Activated CD4-positive, alpha-beta T cell treated with anti-CD3 and anti-CD28 coated beads, Interleukin-2, amount 50 U/mL, for 16 hours (primary cell): ENCODE results near the gene RMI1.
A peak's percentile ranks its signal among the peaks of the same experiment; 100 is the strongest.

Source experiments
- DNase-seq: peaks from one replicate; pipeline ENCODE4 v3.0.0-alpha.2; 2020

Gene RMI1

GRCh38 chr9:83971485-83971884, 9.1 kb upstream of the RMI1 start:
- no peak for DNase-seq

- DNase-seq, result no peak
Observed at GRCh38 chr9:83972286-83972685, 8.3 kb upstream of the RMI1 start.

GRCh38 chr9:83975300-83975699, 5.3 kb upstream of the RMI1 start:
- no peak for DNase-seq

GRCh38 chr9:83976372-83976771, 4.2 kb upstream of the RMI1 start:
- DNase-seq, result no peak

- no peak for DNase-seq
Observed at GRCh38 chr9:83977196-83977595, 3.4 kb upstream of the RMI1 start.

GRCh38 chr9:83978992-83979811, 1.4 kb upstream of the RMI1 start:
- peak; percentile 91 for DNase-seq

GRCh38 chr9:83979812-83980394, 702 bp upstream of the RMI1 start, which contains the start of gene HNRNPK:
HNRNPK (minus strand) TSS chr9:83980215; CDS start chr9:83978252, 1,963 bp downstream.
- DNase-seq, result peak; percentile 98

- DNase-seq, result peak; percentile 54
Observed at GRCh38 chr9:83981126-83981871, 694 bp downstream of the RMI1 start.

GRCh38 chr9:83986195-83986594, 5.6 kb downstream of the RMI1 start:
- no peak for DNase-seq

- no peak for DNase-seq
Observed at GRCh38 chr9:83986765-83987401, 6.3 kb downstream of the RMI1 start.

- DNase-seq, result no peak
Observed at GRCh38 chr9:83987402-83987791, 6.8 kb downstream of the RMI1 start.

GRCh38 chr9:83988411-83988810, 7.8 kb downstream of the RMI1 start:
- DNase-seq, result no peak

- no peak for DNase-seq
Observed at GRCh38 chr9:83991355-83991754, 10.8 kb downstream of the RMI1 start.

GRCh38 chr9:83992407-83992806, 11.8 kb downstream of the RMI1 start:
- DNase-seq, result no peak

GRCh38 chr9:83992901-83993300, 12.3 kb downstream of the RMI1 start:
- DNase-seq, result no peak

- DNase-seq, result no peak
Observed at GRCh38 chr9:83996126-83996525, 15.5 kb downstream of the RMI1 start.

GRCh38 chr9:83999141-83999918, 18.7 kb downstream of the RMI1 start:
- DNase-seq, result no peak

GRCh38 chr9:84000186-84000585, 19.6 kb downstream of the RMI1 start:
- no peak for DNase-seq

- no peak for DNase-seq
Observed at GRCh38 chr9:84001621-84002020, 21.0 kb downstream of the RMI1 start.

- no peak for DNase-seq
Observed at GRCh38 chr9:84002344-84002743, 21.7 kb downstream of the RMI1 start.

- no peak for DNase-seq
Observed at GRCh38 chr9:84003246-84003645, 22.6 kb downstream of the RMI1 start.

- no peak for DNase-seq
Observed at GRCh38 chr9:84007662-84008061, 27.1 kb downstream of the RMI1 start.
